Femur (tissue), 1 donor: ENCODE measurements around the gene CDC20.
"Not testable (repeated sequence)": the region's sequence is repeated elsewhere in the genome, so short reads cannot be mapped to it uniquely, and the experiment has no call there.

Source experiments
- DNase-seq: peaks from one replicate; pipeline ENCODE4 v3.0.0-alpha.2; 2017

The CDC20 gene

GRCh38 chr1:43383449-43383848, 24.7 kb downstream of the CDC20 start:
- no peak for DNase-seq

GRCh38 chr1:43386676-43387075, 27.9 kb downstream of the CDC20 start:
- no peak for DNase-seq

GRCh38 chr1:43387976-43388599, 29.3 kb downstream of the CDC20 start:
- no peak for DNase-seq

- no peak for DNase-seq
Measured at GRCh38 chr1:43388613-43389012, 29.8 kb downstream of the CDC20 start.

GRCh38 chr1:43389326-43390313, 30.8 kb downstream of the CDC20 start, which contains the start of the genes MED8 and SZT2:
TSS of gene MED8 (minus strand) at chr1:43389800. CDS start at chr1:43389764, 36 bp downstream.
TSS of gene SZT2 (plus strand) at chr1:43389899. CDS start at chr1:43389969, 70 bp downstream.
- peak; percentile 97 for DNase-seq

- no peak for DNase-seq
Measured at GRCh38 chr1:43392702-43393101, 33.9 kb downstream of the CDC20 start.

GRCh38 chr1:43395523-43395922, 36.7 kb downstream of the CDC20 start:
- no peak for DNase-seq

GRCh38 chr1:43396059-43396458, 37.3 kb downstream of the CDC20 start:
- DNase-seq = no peak

GRCh38 chr1:43398227-43398626, 39.4 kb downstream of the CDC20 start:
- no peak for DNase-seq

- DNase-seq = not testable (repeated sequence)
Measured at GRCh38 chr1:43400441-43400840, 41.7 kb downstream of the CDC20 start.

- no peak for DNase-seq
Measured at GRCh38 chr1:43402089-43402865, 43.5 kb downstream of the CDC20 start.

GRCh38 chr1:43404353-43404752, 45.6 kb downstream of the CDC20 start:
- DNase-seq = no peak

GRCh38 chr1:43405219-43405875, 46.6 kb downstream of the CDC20 start:
- no peak for DNase-seq

GRCh38 chr1:43405876-43406234, 47.1 kb downstream of the CDC20 start:
- DNase-seq = no peak

- DNase-seq = no peak
Measured at GRCh38 chr1:43410571-43410970, 51.8 kb downstream of the CDC20 start.
